HG03558 (cell line): Measurements from ENCODE around the gene KDM5B.
"Not testable (repeated sequence)": the region's sequence is repeated elsewhere in the genome, so short reads cannot be mapped to it uniquely, and the experiment has no call there.

ENCODE experiments used
- ATAC-seq: cut with Tn5 transposase; IDR thresholded peaks from one replicate; pipeline ENCODE4 v1.9.1; 2021; ENCODE audit warnings: moderate number of reproducible peaks; ENCODE audit not compliant: unreplicated experiment; ENCODE audit errors: extremely low read depth

The KDM5B gene

DNA sequence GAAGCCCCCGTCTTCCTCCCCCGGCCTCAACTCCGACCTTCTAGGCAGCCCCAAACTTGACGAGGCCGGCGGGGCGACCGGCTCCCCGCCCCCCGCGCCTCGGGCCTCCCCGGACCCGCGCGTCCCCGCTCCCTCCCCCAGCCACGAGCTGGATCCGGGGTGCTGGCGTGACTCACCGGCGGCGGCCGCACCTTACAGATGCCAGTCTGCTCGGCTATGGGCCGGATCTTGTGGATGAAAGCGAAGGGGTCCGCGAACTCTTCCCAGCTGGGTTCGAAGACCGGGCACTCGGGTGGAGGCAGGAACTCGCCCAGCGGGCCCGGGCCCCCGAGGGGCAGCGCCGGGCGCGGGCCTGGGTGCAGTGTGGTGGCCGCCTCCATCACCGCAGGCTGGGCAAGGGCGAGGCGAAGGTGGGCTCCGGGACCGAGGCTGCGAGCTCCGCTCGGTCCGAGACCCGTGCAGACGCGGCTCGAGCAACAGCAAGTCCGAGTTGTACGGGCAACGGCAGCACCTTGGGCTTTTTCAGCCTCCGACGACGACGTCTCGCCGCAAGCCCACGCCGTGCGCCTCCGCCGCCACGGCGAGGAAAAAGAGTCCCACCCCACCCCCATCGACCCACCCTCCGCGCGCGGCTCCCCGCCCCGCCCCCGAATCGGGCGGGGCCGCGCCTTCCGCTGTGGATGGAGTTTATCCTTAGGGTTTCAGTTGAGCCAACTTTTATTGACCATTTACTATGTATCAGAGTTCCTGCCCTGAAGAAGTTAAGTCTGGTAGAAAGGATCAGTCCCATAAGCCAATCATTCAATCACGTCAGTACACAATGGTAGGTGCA lies at the start of gene KDM5B:
Gene KDM5B, minus strand, starts transcription at position 496 of the 832 bp plus-strand sequence. Its CDS starts 116 bp downstream, at position 380.
- no peak for ATAC-seq

DNA sequence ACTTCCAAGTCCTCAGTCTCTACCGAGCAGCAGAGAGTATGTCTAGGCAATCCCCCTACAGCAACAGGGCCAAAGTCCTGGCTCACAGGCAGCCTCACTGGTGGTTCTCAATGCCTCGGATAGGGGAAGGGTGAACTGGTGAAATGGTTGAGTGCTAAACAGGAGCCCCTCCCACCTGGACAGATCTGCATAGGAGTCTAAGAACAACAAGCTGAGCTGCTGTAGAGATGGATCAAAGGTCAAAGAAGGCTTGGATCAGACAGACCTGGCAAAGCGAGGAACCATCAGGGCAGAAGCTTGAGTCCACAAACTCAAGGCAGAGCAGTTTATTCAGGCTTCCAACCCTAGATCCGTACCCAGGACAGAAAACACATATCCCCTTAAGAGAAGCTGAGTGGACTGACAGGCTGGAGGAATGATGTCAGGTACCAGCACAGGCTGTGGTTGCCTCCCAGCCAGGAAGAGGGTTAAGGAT lies 49.0 kb upstream of the KDM5B start:
- no peak for ATAC-seq

GRCh38 chr1:202856014-202856413 lies 47.8 kb upstream of the KDM5B start:
- ATAC-seq: no peak

- no peak for ATAC-seq
Observed at GRCh38 chr1:202854787-202855186, 46.6 kb upstream of the KDM5B start.

DNA sequence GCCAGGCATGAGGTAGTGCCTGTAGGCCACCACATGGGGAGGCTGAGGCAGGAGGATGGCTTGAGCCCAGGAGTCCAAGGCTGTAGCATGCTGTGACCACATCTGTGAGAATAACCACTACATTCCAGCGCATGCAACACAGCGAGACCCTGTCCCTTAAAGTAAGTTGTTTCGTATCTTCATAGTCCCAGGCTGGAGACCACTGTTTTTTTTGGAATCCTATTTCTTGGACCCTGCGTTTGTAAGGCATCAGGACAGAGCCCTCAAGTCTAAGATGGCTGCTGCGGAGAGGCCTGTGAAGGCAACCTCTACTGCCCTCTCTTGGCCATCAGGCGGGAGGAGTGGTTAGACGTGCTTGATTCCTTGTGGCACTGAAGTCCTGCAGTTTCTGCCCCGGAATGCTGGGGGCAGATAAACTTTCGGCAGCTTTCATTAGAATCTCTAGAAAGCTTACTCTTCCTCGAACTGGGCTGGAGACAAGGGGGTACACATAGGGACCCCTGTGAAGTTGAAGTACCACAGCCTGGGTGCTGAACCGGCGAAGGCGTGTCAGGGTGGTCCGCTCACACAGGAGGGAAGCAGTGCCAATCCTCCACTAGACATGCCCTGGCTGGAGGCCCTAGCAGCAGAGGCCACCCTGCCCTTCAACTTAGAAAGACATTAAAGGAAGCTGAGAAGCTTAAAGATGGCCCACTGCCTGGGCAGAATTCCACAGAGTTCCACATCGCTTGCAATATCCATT lies 44.1 kb upstream of the KDM5B start:
- no peak for ATAC-seq

GRCh38 chr1:202850593-202851362 lies 42.6 kb upstream of the KDM5B start:
- ATAC-seq: no peak

- ATAC-seq: no peak
Observed at GRCh38 chr1:202848191-202848542, 39.9 kb upstream of the KDM5B start.

DNA sequence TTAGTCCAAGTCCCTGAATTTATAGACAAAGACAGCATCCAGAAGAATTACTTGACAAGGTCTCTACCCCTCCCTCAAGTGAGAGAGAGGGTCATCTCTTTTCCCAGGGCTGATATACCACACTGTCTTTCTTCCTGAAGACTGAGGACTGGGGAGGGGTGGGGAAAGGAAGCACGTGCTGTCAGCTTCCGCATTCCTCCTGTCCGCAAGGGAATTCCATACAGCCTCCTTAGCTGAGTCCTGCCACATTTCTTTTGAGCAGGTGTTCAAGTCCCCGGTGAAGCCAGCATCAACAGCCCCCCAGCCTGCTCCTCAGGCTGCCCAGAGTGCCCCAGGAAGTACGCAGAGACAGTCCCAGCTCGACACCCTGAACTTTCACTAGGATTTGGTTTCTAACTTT lies 36.7 kb upstream of the KDM5B start:
- ATAC-seq: no peak

DNA sequence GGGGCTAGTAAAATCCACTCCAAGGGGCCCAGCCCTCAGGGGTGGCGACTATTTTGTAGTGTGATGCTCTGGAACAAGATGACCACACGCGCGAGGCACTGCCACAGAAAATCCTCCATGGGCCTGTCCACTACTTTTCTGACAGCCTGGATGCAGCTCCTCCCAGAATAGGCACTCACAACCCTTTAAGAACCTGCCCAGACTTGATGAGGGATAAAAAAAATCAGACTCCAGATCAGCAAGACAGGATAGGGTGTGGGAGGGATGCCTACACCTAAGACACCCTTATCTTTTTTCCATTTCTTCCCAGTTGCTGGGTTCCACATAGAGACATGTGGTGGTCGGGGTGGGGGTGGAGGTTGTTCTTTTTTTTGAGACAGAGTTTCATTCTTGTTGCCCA lies 36.0 kb upstream of the KDM5B start:
- no peak for ATAC-seq

GRCh38 chr1:202843081-202843480 lies 34.9 kb upstream of the KDM5B start:
- no peak for ATAC-seq

- no peak for ATAC-seq
Observed at GRCh38 chr1:202837746-202838262, 29.6 kb upstream of the KDM5B start.

DNA sequence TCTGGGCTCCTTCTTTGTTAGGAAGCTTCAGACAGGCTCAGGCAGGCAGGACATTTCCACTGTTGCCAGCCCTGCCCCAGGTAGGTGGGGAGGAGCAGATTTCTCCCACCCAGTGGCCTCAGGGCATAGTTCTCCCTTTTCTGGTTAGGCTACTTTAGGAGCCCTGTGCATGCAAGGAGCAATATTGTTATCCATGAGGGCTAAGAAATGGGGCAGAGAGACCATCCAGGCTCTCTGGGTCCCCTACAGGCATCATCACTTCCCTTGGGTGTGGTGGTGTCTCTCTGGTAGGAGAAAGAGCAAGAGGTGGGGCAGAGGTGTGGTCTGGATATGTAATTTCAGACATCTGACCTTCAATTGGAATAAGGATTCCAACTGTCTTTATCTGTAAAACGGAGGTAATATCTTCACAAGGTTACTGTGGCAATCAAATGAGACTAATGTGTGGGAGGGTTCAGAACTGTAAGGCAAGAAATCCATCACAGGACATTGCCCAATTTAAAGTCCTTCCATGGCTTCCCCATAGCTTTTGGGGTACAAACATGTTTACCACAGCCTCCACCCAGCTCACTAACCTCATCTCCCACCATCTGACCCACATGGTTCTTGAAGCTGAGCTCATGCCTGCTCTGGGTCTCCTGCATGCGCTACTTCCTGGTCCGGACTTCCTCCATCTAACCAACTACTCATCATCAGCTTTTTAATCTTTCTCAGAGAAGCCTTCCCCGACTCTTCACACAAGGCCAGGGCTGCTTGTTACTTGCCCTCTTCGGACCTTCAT lies 28.6 kb upstream of the KDM5B start:
- no peak for ATAC-seq

DNA sequence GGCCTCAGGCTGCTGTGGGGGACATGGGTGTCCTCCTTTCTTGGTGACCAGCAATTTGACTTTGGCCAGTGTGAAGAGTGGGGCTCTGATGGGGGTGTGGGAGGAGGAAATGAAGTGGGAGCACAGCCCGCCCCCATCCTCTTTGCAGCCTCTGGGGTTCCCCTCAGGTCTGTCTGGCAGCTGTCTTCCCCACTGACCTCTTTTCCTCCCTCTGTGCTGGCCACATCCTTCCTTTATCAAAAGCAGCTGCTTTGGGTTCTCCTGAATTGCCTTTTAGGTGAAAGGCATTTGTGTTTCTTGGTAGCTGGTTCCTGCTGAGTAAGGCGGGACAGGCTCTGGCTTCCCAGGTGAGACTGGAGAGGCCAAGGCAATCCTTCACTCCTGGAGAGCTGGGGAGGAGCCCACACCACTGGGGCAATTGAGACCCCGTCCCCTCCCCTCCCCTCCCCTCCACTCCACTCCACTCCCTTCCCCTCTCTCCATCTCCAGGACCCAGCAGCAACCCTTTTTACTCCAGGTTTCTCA lies 27.4 kb upstream of the KDM5B start:
- ATAC-seq: no peak

DNA sequence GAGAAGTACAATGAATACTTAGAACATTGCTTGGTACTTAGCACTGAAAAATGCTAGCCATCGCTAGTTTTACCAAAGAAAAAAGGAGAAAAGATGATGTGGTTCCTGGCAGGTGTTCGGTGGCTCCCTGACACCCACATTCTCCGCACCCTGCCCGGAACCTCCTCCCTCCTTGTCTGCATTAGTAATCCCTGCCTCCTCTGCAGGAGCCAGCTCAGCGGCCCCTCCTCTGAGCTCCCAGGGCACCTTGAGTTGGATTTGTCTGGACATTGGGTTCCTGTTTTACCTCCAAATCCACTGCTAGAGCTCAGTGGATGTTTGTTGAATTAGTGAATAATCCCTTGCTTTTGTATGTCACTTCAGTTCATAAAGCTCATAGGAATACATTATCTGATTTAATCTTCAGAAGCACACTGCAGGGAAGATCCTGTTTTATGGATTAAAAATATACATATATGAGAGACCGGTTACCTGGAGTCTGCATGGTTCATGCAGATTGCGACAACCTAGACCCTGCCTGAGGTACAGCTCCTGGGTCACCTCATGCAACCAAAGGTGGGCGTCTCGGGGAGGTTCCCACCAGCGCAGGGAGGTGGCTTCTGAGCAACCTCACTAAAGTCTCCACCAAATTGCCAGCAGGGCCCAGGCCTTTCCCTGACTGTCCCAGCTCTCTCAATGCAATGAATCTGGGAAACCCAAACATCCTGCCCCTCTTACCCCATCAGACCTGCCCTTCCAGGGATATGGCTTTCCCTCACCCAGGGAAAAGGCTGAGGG lies 26.7 kb upstream of the KDM5B start:
- ATAC-seq: no peak

- no peak for ATAC-seq
Observed at GRCh38 chr1:202831906-202832305, 23.7 kb upstream of the KDM5B start.

GRCh38 chr1:202829223-202829622 lies 21.0 kb upstream of the KDM5B start:
- ATAC-seq: not testable (repeated sequence)

- no peak for ATAC-seq
Observed at GRCh38 chr1:202825748-202826147, 17.5 kb upstream of the KDM5B start.

GRCh38 chr1:202821467-202821866 lies 13.2 kb upstream of the KDM5B start:
- ATAC-seq: no peak

DNA sequence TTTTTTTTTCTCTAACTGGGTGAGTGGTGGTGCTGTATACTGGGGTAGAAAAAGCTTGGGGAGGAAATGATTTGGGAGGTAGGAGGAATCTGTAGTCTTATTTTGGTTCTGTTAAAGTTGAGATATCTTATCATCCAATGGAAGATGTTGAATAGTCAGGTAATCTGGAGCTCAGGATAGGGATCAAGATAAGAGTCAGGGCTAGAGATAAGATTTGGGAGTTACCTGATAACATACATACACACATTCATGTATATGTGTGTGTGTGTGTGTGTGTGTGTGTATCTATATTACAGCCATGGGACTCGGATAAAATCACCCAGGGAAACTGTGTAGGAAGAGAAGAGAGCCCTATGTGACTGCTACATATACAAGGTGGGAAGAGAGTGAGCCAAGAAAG lies 10.6 kb upstream of the KDM5B start:
- no peak for ATAC-seq
